ENCODE results near the gene ZNF534. TPM values are rescaled to one million over a fixed set of nuclear protein-coding genes. Genes with fewer than 3 reads are reported as not detected.

The ZNF534 gene
- total RNA-seq, result not detected
- not detected for polyA plus RNA-seq

DNA sequence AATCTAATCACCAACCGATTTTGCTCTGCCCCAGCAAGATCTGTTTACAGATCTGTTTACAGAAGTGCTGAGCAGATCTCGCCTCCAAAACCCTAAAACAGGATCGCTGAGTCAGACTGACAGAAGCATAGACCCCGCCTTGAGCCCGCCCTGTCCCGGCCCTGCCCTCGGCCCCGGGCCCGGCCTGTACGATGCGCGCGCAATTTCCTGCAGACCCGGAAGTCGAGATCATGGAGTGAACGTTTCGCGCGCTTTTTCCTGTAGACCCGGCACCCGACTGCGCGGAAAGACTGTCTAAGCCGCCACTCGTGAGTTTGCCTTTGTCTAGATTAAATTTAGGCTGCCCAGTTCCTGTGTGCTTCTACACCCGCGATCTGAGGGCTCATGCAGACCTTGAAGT, at the start of gene ZNF534:
TSS of gene ZNF534 (plus strand) at position 212 of the 400 bp plus-strand sequence. CDS start 2,327 bp downstream, outside the sequence.
- no peak for DNase-seq
- H3K36me3 ChIP-seq (ENCODE audit: insufficient read depth, low read length), result no peaks in the 10 kb centered on the region
- H3K27ac Mint-ChIP-seq, result no peak within 1 kb of the TSS
- peaks cover 0 to 3% of the 10 kb centered on the region in 2 donors for H3K27me3 Mint-ChIP-seq
- CTCF ChIA-PET, result no interaction called here
- no peaks in the 10 kb centered on the region for H3K27me3 ChIP-seq (ENCODE audit: insufficient read depth, low read length, poor library complexity, severe bottlenecking)
- H3K27ac ChIP-seq (ENCODE audit: low read depth, low read length), result no peak within 1 kb of the TSS
- no peaks in the 10 kb centered on the region for H3K9me3 ChIP-seq (ENCODE audit: low read length)
- peaks cover 16 to 79% (median 61%) of the 10 kb centered on the region in 5 donors for H3K9me3 Mint-ChIP-seq
- POLR2A ChIA-PET, result no interaction called here
- no peaks in the 10 kb centered on the region for H3K4me1 Mint-ChIP-seq
- H3K4me3 Mint-ChIP-seq, result no peak within 1 kb of the TSS
- peaks cover 2 to 28% (median 11%) of the 10 kb centered on the region in 3 donors for H3K36me3 Mint-ChIP-seq
- H3K4me1 ChIP-seq (ENCODE audit: insufficient read depth, low read length), result no peaks in the 10 kb centered on the region
- no peak within 1 kb of the TSS for H3K4me3 ChIP-seq (ENCODE audit: low read length)

DNA sequence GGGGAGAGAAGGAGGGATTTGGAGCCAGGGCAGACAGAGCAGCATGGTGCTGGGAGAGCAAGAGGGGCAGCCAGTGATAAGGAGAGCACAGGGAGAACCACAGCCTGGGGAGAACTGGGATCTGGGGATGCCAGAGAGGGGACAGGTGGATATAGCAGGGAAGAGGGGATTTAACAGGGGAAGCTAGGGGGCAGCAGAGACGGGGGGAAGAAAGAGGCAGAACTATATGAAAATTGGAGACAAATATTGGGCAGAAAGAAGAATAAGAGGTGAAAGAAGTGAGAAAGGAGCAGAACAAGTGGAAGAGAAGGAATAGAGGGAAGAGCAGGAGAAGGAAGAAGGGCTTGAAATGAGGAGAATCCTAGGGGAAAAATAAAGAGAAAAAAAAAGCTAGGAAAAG, 37.8 kb upstream of the ZNF534 start:
- CTCF ChIA-PET, result no interaction called here
- H3K4me3 Mint-ChIP-seq, result no peak overlapping the region
- peaks cover 5 to 59% (median 31%) of the 10 kb centered on the region in 3 donors for H3K36me3 Mint-ChIP-seq
- no peaks in the 10 kb centered on the region for H3K36me3 ChIP-seq (ENCODE audit: insufficient read depth, low read length)
- H3K27me3 Mint-ChIP-seq, result peaks cover 0 to 3% of the 10 kb centered on the region in 2 donors
- no peak overlapping the region for H3K4me3 ChIP-seq (ENCODE audit: low read length)
- peaks cover 40% of the 10 kb centered on the region for H3K9me3 ChIP-seq (ENCODE audit: low read length)
- H3K27me3 ChIP-seq (ENCODE audit: insufficient read depth, low read length, poor library complexity, severe bottlenecking), result no peaks in the 10 kb centered on the region
- H3K27ac Mint-ChIP-seq, result no peak overlapping the region
- H3K4me1 ChIP-seq (ENCODE audit: insufficient read depth, low read length), result no peaks in the 10 kb centered on the region
- DNase-seq, result no peak
- no peak overlapping the region for H3K27ac ChIP-seq (ENCODE audit: low read depth, low read length)
- H3K9me3 Mint-ChIP-seq, result peaks cover 24 to 86% (median 76%) of the 10 kb centered on the region in 5 donors
- POLR2A ChIA-PET, result no interaction called here
- no peaks in the 10 kb centered on the region for H3K4me1 Mint-ChIP-seq

DNA sequence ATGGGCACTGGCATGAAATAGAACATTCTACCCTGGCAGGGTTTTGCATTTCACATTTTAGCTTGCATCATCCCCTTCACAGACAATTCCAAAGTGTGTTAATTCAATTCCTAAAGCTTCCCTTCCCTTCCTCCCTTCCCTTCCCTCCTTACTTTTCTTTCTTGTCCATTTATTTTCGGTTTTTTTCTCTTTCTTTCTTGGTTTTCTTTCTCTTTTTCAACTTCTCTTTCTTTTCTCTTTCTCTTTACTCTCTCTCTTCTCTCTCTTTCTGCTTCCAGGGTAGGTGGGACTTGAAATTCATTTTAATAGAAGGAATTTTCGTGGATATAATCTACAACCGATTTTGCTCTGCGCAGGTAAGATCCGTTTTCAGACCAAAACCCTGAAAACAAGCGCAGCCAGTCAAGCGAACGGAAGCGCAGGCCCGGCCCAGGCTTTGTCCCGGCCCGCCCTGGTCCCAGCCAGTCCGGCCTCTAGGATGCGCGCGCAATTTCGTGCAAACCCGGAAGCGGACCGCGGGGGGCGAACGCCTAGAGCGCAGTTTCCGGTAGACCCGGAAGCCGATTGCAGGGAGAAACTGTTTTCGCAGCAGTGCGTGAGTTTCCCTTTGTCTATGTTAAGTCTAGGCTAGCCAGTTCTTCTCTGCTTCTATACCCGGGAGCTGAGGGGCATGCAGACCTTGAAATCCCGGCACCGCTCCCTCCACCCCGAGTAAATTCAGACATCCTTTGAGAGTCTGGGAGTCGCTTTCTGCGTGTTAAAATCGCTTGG, 31.5 kb upstream of the ZNF534 start, which contains the start of gene ZNF528:
TSS of gene ZNF528 (plus strand) at position 540 of the 771 bp plus-strand sequence. CDS start 4,165 bp downstream, outside the sequence.
- DNase-seq, result peak; percentile 82 to 96 (median 91)
- Histone ChIP-seq H3K27ac (ENCODE audit: low read depth, low read length) (peak within 1 kb of the TSS; percentile 47), H3K36me3 (ENCODE audit: insufficient read depth, low read length) (peaks cover 3% of the 10 kb centered on the region), H3K9me3 (ENCODE audit: low read length) (peaks cover 16% of the 10 kb centered on the region), H3K4me3 (ENCODE audit: low read length) (peak within 1 kb of the TSS; percentile 65), H3K27me3 (ENCODE audit: insufficient read depth, low read length, poor library complexity, severe bottlenecking) (no peaks in the 10 kb centered on the region), H3K4me1 (ENCODE audit: insufficient read depth, low read length) (peaks cover 17% of the 10 kb centered on the region)
- ChIA-PET POLR2A (interaction anchor here (1.0 kb wide), 1 partner anchor 28 kb away, joined by 3 read pairs; the partner anchor contains the start of gene ZNF880), CTCF (interaction anchor here (1.1 kb wide), 1 partner anchor 27 kb away, joined by 3 read pairs; the partner anchor contains the start of gene ZNF880)
- peaks cover 12 to 65% (median 55%) of the 10 kb centered on the region in 5 donors for H3K9me3 Mint-ChIP-seq
- H3K4me1 Mint-ChIP-seq, result peaks cover 19 to 29% (median 26%) of the 10 kb centered on the region in 3 donors
- H3K36me3 Mint-ChIP-seq, result peaks cover 31 to 80% (median 66%) of the 10 kb centered on the region in 3 donors
- H3K27ac Mint-ChIP-seq, result peak within 1 kb of the TSS; percentile 74 to 94 (median 89)
- H3K4me3 Mint-ChIP-seq, result peak within 1 kb of the TSS; percentile 88 to 97 (median 90)
- H3K27me3 Mint-ChIP-seq, result peaks cover 0 to 3% of the 10 kb centered on the region in 2 donors

DNA sequence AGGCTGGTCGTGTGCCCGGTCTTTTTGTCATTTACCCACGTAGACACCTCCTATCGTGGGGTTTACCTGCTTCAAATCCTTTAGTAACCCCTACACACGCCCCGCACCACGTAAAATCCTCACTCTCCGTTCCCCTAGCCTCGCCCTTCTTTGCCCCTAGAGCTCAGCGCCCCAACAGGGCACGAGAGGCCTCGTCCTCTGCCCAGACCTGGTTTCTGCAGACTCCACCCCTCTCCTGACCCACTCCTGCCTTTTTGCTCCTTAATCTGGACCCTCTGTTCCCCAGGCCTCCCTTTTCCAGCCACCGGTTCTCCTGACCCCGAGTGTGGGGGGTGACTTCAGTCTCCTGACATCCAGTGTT, 30.9 kb upstream of the ZNF534 start:
- H3K4me3 Mint-ChIP-seq, result peak overlapping the region; percentile 88 to 97 (median 90)
- DNase-seq, result no peak
- ChIA-PET POLR2A (interaction anchor here (1.0 kb wide), 1 partner anchor 28 kb away, joined by 3 read pairs; the partner anchor contains the start of gene ZNF880), CTCF (interaction anchor here (1.1 kb wide), 1 partner anchor 28 kb away, joined by 3 read pairs; the partner anchor contains the start of gene ZNF880)
- peak overlapping the region; percentile 74 to 94 (median 89) for H3K27ac Mint-ChIP-seq
- peaks cover 5% of the 10 kb centered on the region for H3K36me3 ChIP-seq (ENCODE audit: insufficient read depth, low read length)
- H3K9me3 Mint-ChIP-seq, result peaks cover 12 to 65% (median 51%) of the 10 kb centered on the region in 5 donors
- no peaks in the 10 kb centered on the region for H3K27me3 ChIP-seq (ENCODE audit: insufficient read depth, low read length, poor library complexity, severe bottlenecking)
- peak overlapping the region; percentile 47 for H3K27ac ChIP-seq (ENCODE audit: low read depth, low read length)
- H3K27me3 Mint-ChIP-seq, result peaks cover 0 to 3% of the 10 kb centered on the region in 2 donors
- peak overlapping the region; percentile 65 for H3K4me3 ChIP-seq (ENCODE audit: low read length)
- H3K36me3 Mint-ChIP-seq, result peaks cover 32 to 82% (median 68%) of the 10 kb centered on the region in 3 donors
- peaks cover 16% of the 10 kb centered on the region for H3K9me3 ChIP-seq (ENCODE audit: low read length)
- H3K4me1 Mint-ChIP-seq, result peaks cover 19 to 29% (median 26%) of the 10 kb centered on the region in 3 donors
- H3K4me1 ChIP-seq (ENCODE audit: insufficient read depth, low read length), result peaks cover 17% of the 10 kb centered on the region

DNA sequence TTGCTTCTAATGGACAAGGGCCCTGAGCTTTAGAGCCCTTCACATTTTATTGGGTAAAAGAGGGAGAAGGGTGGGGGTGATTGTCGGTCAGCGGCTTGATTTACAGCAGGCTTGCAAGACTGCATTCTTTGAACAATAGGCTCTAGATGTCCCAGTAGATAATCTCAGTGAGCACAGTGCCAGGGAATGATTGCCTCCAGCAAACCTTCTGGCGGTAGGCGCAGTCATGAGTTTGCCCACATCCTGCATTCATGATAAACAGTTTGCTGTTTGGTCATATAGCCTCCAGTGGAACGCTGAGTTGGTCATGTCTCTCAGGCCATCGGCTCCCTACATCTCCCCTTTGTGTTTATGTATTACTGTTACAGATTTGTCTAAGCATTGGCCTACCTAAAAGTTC, 18.7 kb upstream of the ZNF534 start:
- POLR2A ChIA-PET, result no interaction called here
- Mint-ChIP-seq H3K36me3 (peaks cover 56 to 93% (median 90%) of the 10 kb centered on the region in 3 donors), H3K9me3 (peaks cover 52 to 93% (median 88%) of the 10 kb centered on the region in 5 donors), H3K27ac (no peak overlapping the region), H3K4me1 (no peaks in the 10 kb centered on the region), H3K4me3 (no peak overlapping the region), H3K27me3 (no peaks in the 10 kb centered on the region)
- Histone ChIP-seq H3K4me3 (ENCODE audit: low read length) (no peak overlapping the region), H3K27ac (ENCODE audit: low read depth, low read length) (no peak overlapping the region), H3K4me1 (ENCODE audit: insufficient read depth, low read length) (no peaks in the 10 kb centered on the region), H3K9me3 (ENCODE audit: low read length) (peaks cover 43% of the 10 kb centered on the region), H3K36me3 (ENCODE audit: insufficient read depth, low read length) (peaks cover 35% of the 10 kb centered on the region), H3K27me3 (ENCODE audit: insufficient read depth, low read length, poor library complexity, severe bottlenecking) (no peaks in the 10 kb centered on the region)
- DNase-seq, result no peak
- CTCF ChIA-PET, result no interaction called here

DNA sequence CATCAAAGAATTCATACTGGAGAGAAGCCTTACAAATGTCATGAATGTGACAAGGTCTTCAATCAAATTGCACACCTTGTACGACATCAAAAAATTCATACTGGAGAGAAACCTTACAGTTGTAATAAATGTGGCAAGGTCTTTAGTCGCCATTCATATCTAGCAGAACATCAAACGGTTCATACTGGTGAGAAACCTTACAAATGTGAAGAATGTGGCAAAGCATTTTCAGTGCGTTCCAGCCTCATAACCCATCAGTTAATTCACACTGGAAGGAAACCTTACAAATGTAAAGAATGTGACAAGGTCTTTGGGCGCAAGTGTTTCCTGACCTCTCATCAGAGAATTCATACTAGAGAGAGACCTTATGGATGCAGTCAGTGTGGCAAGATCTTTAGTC, 13.2 kb upstream of the ZNF534 start:
- H3K36me3 Mint-ChIP-seq, result peaks cover 16 to 58% (median 44%) of the 10 kb centered on the region in 3 donors
- H3K4me3 Mint-ChIP-seq, result no peak overlapping the region
- DNase-seq, result no peak
- Histone ChIP-seq H3K4me3 (ENCODE audit: low read length) (no peak overlapping the region), H3K9me3 (ENCODE audit: low read length) (peaks cover 61% of the 10 kb centered on the region), H3K27ac (ENCODE audit: low read depth, low read length) (no peak overlapping the region), H3K36me3 (ENCODE audit: insufficient read depth, low read length) (peaks cover 9% of the 10 kb centered on the region), H3K4me1 (ENCODE audit: insufficient read depth, low read length) (no peaks in the 10 kb centered on the region), H3K27me3 (ENCODE audit: insufficient read depth, low read length, poor library complexity, severe bottlenecking) (no peaks in the 10 kb centered on the region)
- CTCF ChIA-PET, result no interaction called here
- H3K9me3 Mint-ChIP-seq, result peaks cover 59 to 92% (median 86%) of the 10 kb centered on the region in 5 donors
- H3K27ac Mint-ChIP-seq, result no peak overlapping the region
- no peaks in the 10 kb centered on the region for H3K4me1 Mint-ChIP-seq
- POLR2A ChIA-PET, result no interaction called here
- H3K27me3 Mint-ChIP-seq, result no peaks in the 10 kb centered on the region

DNA sequence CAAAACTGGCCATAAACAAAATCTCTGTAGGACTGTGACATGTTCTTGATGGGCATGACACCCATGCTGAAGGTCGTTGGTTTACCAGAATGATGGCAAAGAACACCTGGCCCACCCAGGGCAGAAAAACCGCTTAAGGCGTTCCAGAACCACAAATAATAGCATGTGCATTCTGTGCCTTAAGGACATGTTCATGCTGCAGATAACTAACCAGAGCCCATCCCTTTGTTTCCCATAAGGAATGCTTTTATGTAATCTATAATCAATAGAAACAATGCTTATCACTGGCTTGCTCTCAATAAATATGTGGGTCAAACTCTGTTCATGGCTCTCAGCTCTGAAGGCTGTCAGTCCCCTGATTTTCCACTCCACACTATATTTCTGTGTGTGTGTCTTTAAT, 13.2 kb downstream of the ZNF534 start:
- Histone ChIP-seq H3K4me1 (ENCODE audit: insufficient read depth, low read length) (no peaks in the 10 kb centered on the region), H3K36me3 (ENCODE audit: insufficient read depth, low read length) (no peaks in the 10 kb centered on the region), H3K27me3 (ENCODE audit: insufficient read depth, low read length, poor library complexity, severe bottlenecking) (no peaks in the 10 kb centered on the region), H3K27ac (ENCODE audit: low read depth, low read length) (no peak overlapping the region), H3K4me3 (ENCODE audit: low read length) (no peak overlapping the region), H3K9me3 (ENCODE audit: low read length) (peaks cover 10% of the 10 kb centered on the region)
- H3K9me3 Mint-ChIP-seq, result peaks cover 49 to 90% (median 73%) of the 10 kb centered on the region in 5 donors
- H3K4me1 Mint-ChIP-seq, result no peaks in the 10 kb centered on the region
- peaks cover 0 to 43% (median 2%) of the 10 kb centered on the region in 3 donors for H3K36me3 Mint-ChIP-seq
- DNase-seq, result no peak
- CTCF ChIA-PET, result no interaction called here
- peaks cover 0 to 3% of the 10 kb centered on the region in 2 donors for H3K27me3 Mint-ChIP-seq
- H3K27ac Mint-ChIP-seq, result no peak overlapping the region
- POLR2A ChIA-PET, result no interaction called here
- H3K4me3 Mint-ChIP-seq, result no peak overlapping the region

DNA sequence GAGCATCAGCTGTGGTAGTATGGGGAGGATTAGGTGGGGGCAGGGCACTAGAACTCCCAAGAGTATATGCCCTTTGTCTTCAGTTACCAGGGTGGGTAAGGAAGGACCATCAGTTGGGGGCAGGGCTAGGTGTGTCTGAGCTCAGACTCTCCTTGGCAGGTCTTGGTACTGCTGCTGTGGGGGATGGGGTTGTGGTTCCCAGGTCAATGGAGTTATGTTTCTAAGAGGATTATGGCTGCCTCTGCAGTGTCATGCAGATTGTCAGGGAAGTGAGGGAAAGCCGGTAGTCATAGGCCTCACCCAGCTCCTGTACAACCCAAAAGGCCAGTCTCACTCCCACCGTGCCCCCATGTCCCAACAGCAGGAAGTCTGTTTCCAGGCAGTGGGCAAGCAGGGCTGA, 15.6 kb downstream of the ZNF534 start:
- Histone ChIP-seq H3K4me1 (ENCODE audit: insufficient read depth, low read length) (no peaks in the 10 kb centered on the region), H3K4me3 (ENCODE audit: low read length) (no peak overlapping the region), H3K27ac (ENCODE audit: low read depth, low read length) (no peak overlapping the region), H3K27me3 (ENCODE audit: insufficient read depth, low read length, poor library complexity, severe bottlenecking) (no peaks in the 10 kb centered on the region), H3K36me3 (ENCODE audit: insufficient read depth, low read length) (no peaks in the 10 kb centered on the region), H3K9me3 (ENCODE audit: low read length) (peaks cover 6% of the 10 kb centered on the region)
- no peaks in the 10 kb centered on the region for H3K4me1 Mint-ChIP-seq
- peaks cover 3 to 11% of the 10 kb centered on the region in 2 donors for H3K27me3 Mint-ChIP-seq
- H3K4me3 Mint-ChIP-seq, result no peak overlapping the region
- peaks cover 0 to 42% (median 6%) of the 10 kb centered on the region in 3 donors for H3K36me3 Mint-ChIP-seq
- CTCF ChIA-PET, result no interaction called here
- peaks cover 54 to 92% (median 75%) of the 10 kb centered on the region in 5 donors for H3K9me3 Mint-ChIP-seq
- no peak for DNase-seq
- H3K27ac Mint-ChIP-seq, result no peak overlapping the region
- POLR2A ChIA-PET, result no interaction called here
